HCT116 (cell line): ENCODE measurements around the gene TNFAIP8L3. TPM values are rescaled to one million over a fixed set of nuclear protein-coding genes. Genes with fewer than 3 reads are reported as not detected.

ENCODE experiments used
- ATAC-seq: fragments of 200-7000 bp; cut with Tn5 transposase; 2 replicates; pipeline ENCODE4 v1.9.1; 2020; ENCODE audit warnings: mild to moderate bottlenecking, moderate library complexity
- BruUV-seq: library from RNA; stranded (reverse); fragments of 400-500 nt; replicated peaks from 2 replicates; lab custom pipeline; 2021; lab: Mats Ljungman, UMichigan
- CTCF ChIA-PET: fragments of 300-600 bp; sonication (Branson Sonifier 250); formaldehyde crosslinking; loops from one replicate; lab custom pipeline; 2021; ENCODE audit warnings: antibody characterized with exemption; lab: Charles Lee
- POLR2A ChIA-PET: fragments of 300-600, 350-600 bp; sonication (Branson Sonifier 250); formaldehyde crosslinking; loops from one replicate; lab custom pipeline; 2021; ENCODE audit warnings: antibody characterized with exemption; lab: Charles Lee
- RAD21 ChIA-PET, 2 experiments: fragments of 300-600 bp; sonication (Branson Sonifier 250); formaldehyde crosslinking; loops; one replicate each; lab custom pipeline; 2023; ENCODE audit warnings: low total read pairs in 2 of 2; ENCODE audit not compliant: uncharacterized antibody in 2 of 2, unreplicated experiment in 2 of 2, low non-redundant PET in 1 of 2; lab: Charles Lee
- DNase-seq: peaks from one replicate; pipeline ENCODE4 v3.0.0-alpha.2; 2010; ENCODE audit warnings: low read depth, low spot score
- H2AFZ ChIP-seq: fragments of 200-600 bp; shearing (Covaris generic), sonication (generic); 2 replicates; pipeline ENCODE4 v1.6.1; 2017; ENCODE audit warnings: low read depth, mixed run types, mixed read lengths, antibody characterized with exemption, low read length; ENCODE audit not compliant: poor library complexity, severe bottlenecking
- H3K27ac ChIP-seq: 2 replicates; pipeline ENCODE4 v1.5.1; 2012; ENCODE audit warnings: low read depth, low read length
- H3K27me3 ChIP-seq: fragments of 200-600 bp; sonication (generic); 2 replicates; pipeline ENCODE4 v1.6.1; 2016; ENCODE audit warnings: mixed run types, low read length, mixed read lengths; ENCODE audit not compliant: insufficient read depth
- H3K36me3 ChIP-seq, 2 experiments: fragments of 200-500 bp in 1 of 2; fragments of 200-600 bp in 1 of 2; sonication (Bioruptor generic) in 1 of 2; sonication (generic) in 1 of 2; 2 replicates each; pipeline versions ENCODE4 v1.5.1 to v1.6.1; 2014 to 2016; ENCODE audit warnings: low read length in 2 of 2, inconsistent platforms in 1 of 2, mixed read lengths in 1 of 2, mixed run types in 1 of 2; ENCODE audit not compliant: insufficient read depth in 2 of 2, control insufficient read depth in 1 of 2
- H3K4me1 ChIP-seq, 2 experiments: fragments of 200-600 bp in 1 of 2; sonication (generic) in 1 of 2; 2 replicates each; pipeline versions ENCODE4 v1.5.1 to v1.6.1; 2012 to 2017; ENCODE audit warnings: low read length in 2 of 2, inconsistent platforms in 1 of 2, mild to moderate bottlenecking in 1 of 2, mixed read lengths in 1 of 2, mixed run types in 1 of 2, moderate library complexity in 1 of 2; ENCODE audit not compliant: insufficient read depth in 2 of 2, control insufficient read depth in 1 of 2
- H3K4me2 ChIP-seq: fragments of 200-600 bp; sonication (generic); 2 replicates; pipeline ENCODE4 v1.6.1; 2017; ENCODE audit warnings: mixed run types, low read length, mixed read lengths
- H3K4me3 ChIP-seq, 2 experiments: fragments of 200-600 bp in 1 of 2; sonication (generic) in 1 of 2; replicated peaks in 1 of 2; 2 replicates each; pipeline ENCODE4 v1.5.1; 2011 to 2016; ENCODE audit warnings: low read length in 2 of 2, control low read depth in 1 of 2, low read depth in 1 of 2, mild to moderate bottlenecking in 1 of 2, mixed read lengths in 1 of 2, mixed run types in 1 of 2
- H3K79me2 ChIP-seq: fragments of 200-600 bp; sonication (generic); 2 replicates; pipeline ENCODE4 v1.6.1; 2017; ENCODE audit warnings: mild to moderate bottlenecking, mixed run types, low read length, moderate library complexity, mixed read lengths; ENCODE audit not compliant: insufficient read depth
- H3K9ac ChIP-seq: fragments of 200-600 bp; sonication (generic); 2 replicates; pipeline ENCODE4 v1.6.1; 2016; ENCODE audit warnings: low read length, mixed read lengths
- H3K9me2 ChIP-seq: fragments of 200-600 bp; sonication (generic), shearing (Covaris generic); 2 replicates; pipeline ENCODE4 v1.6.1; 2017; ENCODE audit warnings: mixed run types, mild to moderate bottlenecking, moderate library complexity; ENCODE audit not compliant: insufficient read depth
- H3K9me3 ChIP-seq, 2 experiments: fragments of 200-500 bp in 1 of 2; fragments of 200-600 bp in 1 of 2; sonication (Bioruptor generic) in 1 of 2; sonication (generic) in 1 of 2; 2 replicates each; pipeline ENCODE4 v1.6.1; 2014 to 2017; ENCODE audit warnings: low read length in 2 of 2, mixed read lengths in 2 of 2, inconsistent platforms in 1 of 2, low read depth in 1 of 2, mild to moderate bottlenecking in 1 of 2, mixed run types in 1 of 2, moderate library complexity in 1 of 2; ENCODE audit not compliant: control insufficient read depth in 1 of 2, insufficient read depth in 1 of 2
- H4K20me1 ChIP-seq: fragments of 200-600 bp; sonication (generic), shearing (Covaris generic); 2 replicates; pipeline ENCODE4 v1.6.1; 2017; ENCODE audit warnings: mixed run types, mild to moderate bottlenecking, moderate library complexity; ENCODE audit not compliant: insufficient read depth
- CBX3 ChIP-seq: IDR thresholded peaks from 2 replicates; pipeline ENCODE4 v1.6.1; 2012; ENCODE audit warnings: low read depth
- CEBPB ChIP-seq: IDR thresholded peaks from 2 replicates; pipeline ENCODE4 v1.6.1; 2012; ENCODE audit warnings: low read depth
- CTCF ChIP-seq, 3 experiments: fragments of 200-600 bp in 1 of 3; sonication (generic) in 1 of 3; IDR thresholded peaks in 2 of 3; conservative IDR thresholded peaks in 1 of 3; 2 replicates each; pipeline ENCODE4 v1.5.1; 2012 to 2017; ENCODE audit warnings: low read depth in 2 of 3, low read length in 2 of 3, antibody characterized with exemption in 1 of 3, borderline replicate concordance in 1 of 3, control low read depth in 1 of 3, mild to moderate bottlenecking in 1 of 3, mixed read lengths in 1 of 3, mixed run types in 1 of 3, moderate library complexity in 1 of 3; ENCODE audit not compliant: insufficient read depth in 1 of 3
- EGR1 ChIP-seq: IDR thresholded peaks from 2 replicates; pipeline ENCODE4 v1.6.1; 2012; ENCODE audit warnings: low read depth
- ELF1 ChIP-seq: IDR thresholded peaks from 2 replicates; pipeline ENCODE4 v1.6.1; 2012; ENCODE audit warnings: low read depth, borderline replicate concordance
- EZH2 ChIP-seq: fragments of 200-600 bp; sonication (generic); IDR thresholded peaks from 2 replicates; pipeline ENCODE4 v1.6.1; 2017; ENCODE audit warnings: antibody characterized with exemption, mixed run types
- EZH2phosphoT487 ChIP-seq: fragments of 200-600 bp; IDR thresholded peaks from 2 replicates; pipeline ENCODE4 v1.6.1; 2018; ENCODE audit warnings: antibody characterized with exemption, borderline replicate concordance
- MAX ChIP-seq: IDR thresholded peaks from 2 replicates; pipeline ENCODE4 v1.6.1; 2012
- POLR2A ChIP-seq: IDR thresholded peaks from 2 replicates; pipeline ENCODE4 v1.7.0; 2011; ENCODE audit warnings: borderline replicate concordance; ENCODE audit not compliant: insufficient read depth, insufficient read length; ENCODE audit errors: extremely low read depth
- POLR2AphosphoS5 ChIP-seq: IDR thresholded peaks from 2 replicates; pipeline ENCODE4 v1.6.1; 2011; ENCODE audit warnings: mild to moderate bottlenecking, low read depth, low read length, moderate library complexity
- REST ChIP-seq: IDR thresholded peaks from 2 replicates; pipeline ENCODE4 v1.6.1; 2012; ENCODE audit warnings: low read depth
- SIN3A ChIP-seq: IDR thresholded peaks from 2 replicates; pipeline ENCODE4 v1.6.1; 2012; ENCODE audit warnings: low read depth
- SP1 ChIP-seq: IDR thresholded peaks from 2 replicates; pipeline ENCODE4 v1.6.1; 2012; ENCODE audit warnings: low read depth
- SRF ChIP-seq: IDR thresholded peaks from 2 replicates; pipeline ENCODE4 v1.6.1; 2012; ENCODE audit warnings: low read depth
- TCF7L2 ChIP-seq: IDR thresholded peaks from 2 replicates; pipeline ENCODE4 v1.7.0; 2011; ENCODE audit warnings: borderline replicate concordance, inconsistent platforms; ENCODE audit not compliant: insufficient read depth, insufficient read length; ENCODE audit errors: extremely low read depth
- YY1 ChIP-seq: IDR thresholded peaks from 2 replicates; pipeline ENCODE4 v1.6.1; 2011; ENCODE audit warnings: low read length, low read depth, moderate library complexity, mild to moderate bottlenecking; ENCODE audit not compliant: insufficient replicate concordance; ENCODE audit errors: extremely low read depth
- ZBTB33 ChIP-seq: IDR thresholded peaks from 2 replicates; pipeline ENCODE4 v1.6.1; 2011; ENCODE audit warnings: mild to moderate bottlenecking, low read length, moderate library complexity; ENCODE audit not compliant: insufficient replicate concordance; ENCODE audit errors: extremely low read depth
- intact Hi-C: fragments of 100-400 bp; cut with micrococcal nuclease; formaldehyde crosslinking; loops from 2 replicates; pipeline ENCODE4 v1.10.0; 2022
- total RNA-seq: library from RNA; stranded (reverse); gene quantifications from one replicate; pipeline ENCODE4 v1.2.1, GENCODE V29; 2021; ENCODE audit not compliant: unreplicated experiment

Gene TNFAIP8L3
- total RNA-seq, 1 experiment from 2014 or later: 0.47 TPM

GRCh38 chr15:51105430-51106016 is 10.8 kb upstream of the TNFAIP8L3 start:
- H3K27me3 ChIP-seq: no peaks in the 10 kb centered on the region
- no peaks in the 10 kb centered on the region for H3K79me2 ChIP-seq
- H3K4me2 ChIP-seq: no peak overlapping the region
- no peak overlapping the region for H2AFZ ChIP-seq
- H3K4me3 ChIP-seq: no peak overlapping the region
- H3K27ac ChIP-seq: no peak overlapping the region
- H3K4me1 ChIP-seq: peaks cover 0 to 4% of the 10 kb centered on the region in 2 experiments; a peak in 1 of 4 replicates
- DNase-seq (no peak), ATAC-seq (no peak)
- H3K9ac ChIP-seq: no peak overlapping the region
- H3K36me3 ChIP-seq: no peaks in the 10 kb centered on the region; a peak in 1 of 4 replicates
- intact Hi-C loops: no loop called here
- RAD21 ChIA-PET: no interaction called here
- TF ChIP-seq EZH2phosphoT487 (no peak), POLR2A (no peak), POLR2AphosphoS5 (no peak), SP1 (no peak), YY1 (no peak), CEBPB (no peak), REST (no peak), EZH2 (no peak), TCF7L2 (no peak), MAX (no peak), CTCF (IDR thresholded peaks at IDR 0.05 in 2 of 3, conservative IDR thresholded peaks at IDR 0.05 in 1 of 3; ENCODE audit: borderline replicate concordance in 1 of 3, insufficient read depth in 1 of 3, low read depth in 2 of 3, low read length in 2 of 3) (no peak), SIN3A (no peak), SRF (no peak), EGR1 (no peak), CBX3 (no peak), ELF1 (no peak), ZBTB33 (no peak)
- no peaks in the 10 kb centered on the region for H4K20me1 ChIP-seq
- no peaks in the 10 kb centered on the region for H3K9me2 ChIP-seq
- no peaks in the 10 kb centered on the region for H3K9me3 ChIP-seq
- no TSS peak for BruUV-seq
- CTCF ChIA-PET: no interaction called here
- POLR2A ChIA-PET: no interaction called here
